CD4-positive, alpha-beta T cell treated with Interleukin-4 for 4 hours (primary cell): ENCODE data around the gene CNNM4.
A peak's percentile ranks its signal among the peaks of the same experiment; 100 is the strongest.

ENCODE experiments used
- DNase-seq: peaks from one replicate; pipeline ENCODE4 v3.0.0-alpha.2; 2020

Gene CNNM4

DNA sequence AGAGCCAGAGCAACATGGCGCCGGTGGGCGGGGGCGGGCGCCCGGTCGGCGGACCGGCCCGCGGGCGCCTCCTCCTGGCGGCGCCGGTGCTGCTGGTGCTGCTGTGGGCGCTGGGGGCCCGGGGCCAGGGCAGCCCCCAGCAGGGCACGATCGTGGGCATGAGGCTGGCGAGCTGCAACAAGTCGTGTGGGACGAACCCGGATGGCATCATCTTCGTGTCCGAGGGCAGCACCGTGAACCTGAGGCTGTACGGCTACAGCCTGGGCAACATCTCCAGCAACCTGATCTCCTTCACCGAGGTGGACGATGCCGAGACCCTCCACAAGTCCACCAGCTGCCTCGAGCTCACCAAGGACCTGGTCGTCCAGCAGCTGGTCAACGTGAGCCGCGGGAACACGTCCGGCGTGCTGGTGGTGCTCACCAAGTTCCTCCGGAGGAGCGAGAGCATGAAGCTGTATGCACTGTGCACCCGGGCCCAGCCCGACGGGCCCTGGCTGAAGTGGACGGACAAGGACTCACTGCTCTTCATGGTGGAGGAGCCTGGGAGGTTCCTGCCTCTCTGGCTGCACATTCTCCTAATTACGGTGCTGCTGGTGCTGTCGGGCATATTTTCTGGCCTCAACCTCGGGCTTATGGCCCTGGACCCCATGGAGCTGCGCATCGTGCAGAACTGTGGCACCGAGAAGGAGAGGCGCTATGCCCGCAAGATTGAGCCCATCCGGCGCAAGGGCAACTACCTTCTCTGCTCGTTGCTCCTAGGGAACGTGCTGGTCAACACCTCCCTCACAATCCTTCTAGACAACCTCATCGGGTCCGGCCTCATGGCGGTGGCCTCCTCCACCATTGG is 507 bp downstream of the CNNM4 start:
- no peak for DNase-seq

DNA sequence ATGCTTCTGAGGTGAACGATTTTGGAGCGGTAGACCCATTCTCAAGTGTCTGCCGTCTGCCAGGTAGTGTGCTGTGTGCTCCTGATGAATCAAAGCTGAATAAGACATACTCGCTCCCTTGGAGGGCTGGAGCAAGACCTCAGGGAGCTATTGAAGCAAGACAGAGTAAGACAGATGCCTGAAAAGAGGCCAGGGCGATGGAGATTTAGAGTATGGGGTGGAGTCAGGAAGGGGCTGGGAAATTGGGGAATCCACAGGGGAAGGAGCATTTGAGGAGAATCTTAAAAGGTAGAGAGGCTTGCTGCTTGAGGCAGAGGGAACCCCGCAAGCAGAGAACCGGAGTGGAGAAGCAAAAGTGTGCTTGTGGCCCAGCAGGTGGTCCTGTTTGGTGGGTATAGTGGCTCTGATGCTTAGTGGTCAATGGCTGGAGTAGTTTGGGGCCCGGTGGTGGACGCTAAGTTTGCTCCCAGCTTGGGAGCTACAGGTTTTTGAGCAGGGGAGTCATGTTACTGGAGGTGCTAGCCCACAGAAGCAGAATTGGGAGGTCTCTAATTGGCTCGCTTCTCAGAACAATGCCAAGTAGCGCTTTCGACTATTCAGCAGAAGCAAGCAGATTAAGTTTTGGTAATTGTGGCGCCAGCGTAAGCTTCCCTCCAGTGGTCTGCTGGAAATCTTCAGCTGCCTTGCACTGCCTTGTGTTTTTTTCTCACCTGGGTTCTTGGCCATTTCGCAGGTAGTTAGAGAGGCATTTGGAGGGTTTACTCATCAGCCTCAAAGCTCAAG is 2.0 kb downstream of the CNNM4 start:
- no peak for DNase-seq

DNA sequence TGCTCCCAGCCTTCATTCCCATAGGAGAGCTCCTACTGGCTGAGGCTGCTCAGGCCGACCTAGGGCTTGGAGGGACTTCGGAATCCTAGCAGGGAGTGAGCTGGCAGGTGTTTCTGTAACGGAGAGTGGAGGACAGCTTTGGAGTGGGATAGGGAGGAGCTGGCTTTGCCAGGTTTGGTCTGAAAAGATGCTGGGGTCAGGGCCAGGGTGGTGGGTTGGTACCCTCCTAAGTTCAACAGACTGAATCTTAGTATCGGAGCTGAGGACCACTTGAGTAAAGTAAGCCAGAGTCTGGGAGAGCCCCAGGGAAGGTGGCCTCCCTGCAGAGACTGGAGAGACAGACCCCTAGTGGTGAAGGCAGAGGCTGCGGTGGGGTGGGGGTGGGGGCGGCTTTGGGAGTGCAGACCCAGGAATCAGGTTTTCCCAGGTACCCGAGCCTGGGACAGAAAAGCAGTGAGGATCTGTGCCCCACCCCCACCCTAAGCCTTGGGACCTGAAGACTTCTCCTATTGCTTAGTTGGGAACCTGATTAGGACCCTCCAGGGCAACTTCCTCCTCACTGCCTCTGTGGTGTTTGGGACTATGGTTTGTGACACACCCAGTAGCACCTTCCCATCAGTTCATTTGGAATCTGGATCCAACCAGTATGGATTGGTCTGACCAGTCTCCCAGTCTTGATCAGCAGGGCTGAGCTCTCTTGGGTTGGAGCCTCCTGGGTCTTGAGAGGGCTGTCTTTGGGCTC is 3.0 kb downstream of the CNNM4 start:
- DNase-seq: no peak

DNA sequence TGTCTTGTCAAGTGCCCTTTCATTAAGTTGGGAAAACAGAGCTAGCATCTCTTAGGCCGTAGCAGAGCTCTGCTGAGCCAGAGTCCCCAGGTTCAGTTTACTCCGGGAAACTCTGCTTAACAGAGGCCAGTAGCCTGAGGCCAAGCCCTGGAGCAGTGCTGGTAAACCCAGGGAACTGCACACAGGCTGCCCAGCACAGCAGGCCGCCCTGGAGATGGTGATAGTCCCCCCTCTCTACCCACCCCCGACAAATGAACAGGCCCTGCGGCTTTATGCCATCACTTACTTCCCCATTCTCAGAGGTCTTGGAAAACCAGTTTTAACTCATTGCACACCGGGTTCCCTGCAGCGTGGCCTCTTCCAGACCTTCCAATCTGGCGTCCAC is 3.5 kb downstream of the CNNM4 start:
- DNase-seq: no peak

DNA sequence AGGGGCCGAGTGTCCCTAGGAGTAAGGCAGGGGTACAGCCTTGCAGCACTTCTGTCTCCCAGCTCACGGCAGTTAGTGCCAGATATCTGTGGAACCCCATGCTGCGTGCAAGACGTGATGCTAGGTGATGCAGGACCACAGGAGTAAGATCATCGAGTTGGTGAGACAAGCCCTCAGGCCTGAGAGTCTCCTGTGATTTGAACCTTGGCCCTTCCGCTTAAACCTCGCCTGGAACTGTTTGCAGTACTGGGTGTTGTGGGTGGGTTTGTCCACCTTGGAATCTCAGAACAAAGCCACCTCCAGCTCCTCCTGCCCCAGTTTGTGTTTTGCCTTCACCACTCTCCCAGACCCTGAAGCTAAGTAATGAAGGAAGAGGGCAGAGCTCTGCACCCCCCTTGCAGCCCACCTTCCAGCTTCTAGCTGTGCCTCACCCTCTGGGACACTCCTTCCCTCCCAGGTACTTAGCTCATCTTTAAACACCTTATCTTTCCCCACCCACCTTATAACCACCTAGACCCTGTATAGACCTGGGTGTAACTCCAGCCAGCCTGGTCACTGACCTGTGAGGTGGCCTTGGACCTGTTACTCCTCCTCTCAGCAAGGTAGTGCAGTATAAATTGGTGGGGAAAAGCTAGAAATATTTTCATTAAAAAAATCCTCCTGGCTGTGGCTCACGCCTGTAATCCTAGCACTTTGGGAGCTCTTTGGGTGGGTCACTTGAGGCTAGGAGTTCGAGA is 6.6 kb downstream of the CNNM4 start:
- no peak for DNase-seq

DNA sequence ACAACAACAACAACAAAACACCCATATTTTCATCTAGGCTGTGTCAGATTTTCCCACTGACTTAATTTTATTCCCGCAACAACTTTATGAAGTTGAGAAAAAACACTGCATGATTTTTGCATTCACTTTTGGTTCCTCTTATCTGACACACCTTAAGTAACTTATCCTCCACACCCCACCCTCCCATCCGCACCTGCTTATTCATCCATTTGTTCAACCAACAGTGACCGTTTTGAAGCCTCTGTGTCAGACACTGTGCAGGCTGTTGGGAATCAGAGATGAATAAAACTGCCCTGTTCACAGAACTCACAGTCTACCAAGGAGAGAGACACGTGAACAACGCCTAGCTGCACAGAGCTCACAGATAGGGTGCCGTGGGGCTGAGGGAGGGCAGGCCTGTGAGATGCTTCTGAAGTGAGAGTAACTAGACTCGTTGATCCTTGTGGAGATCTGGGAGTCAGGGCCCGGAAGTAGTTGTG is 7.4 kb downstream of the CNNM4 start:
- DNase-seq: no peak

DNA sequence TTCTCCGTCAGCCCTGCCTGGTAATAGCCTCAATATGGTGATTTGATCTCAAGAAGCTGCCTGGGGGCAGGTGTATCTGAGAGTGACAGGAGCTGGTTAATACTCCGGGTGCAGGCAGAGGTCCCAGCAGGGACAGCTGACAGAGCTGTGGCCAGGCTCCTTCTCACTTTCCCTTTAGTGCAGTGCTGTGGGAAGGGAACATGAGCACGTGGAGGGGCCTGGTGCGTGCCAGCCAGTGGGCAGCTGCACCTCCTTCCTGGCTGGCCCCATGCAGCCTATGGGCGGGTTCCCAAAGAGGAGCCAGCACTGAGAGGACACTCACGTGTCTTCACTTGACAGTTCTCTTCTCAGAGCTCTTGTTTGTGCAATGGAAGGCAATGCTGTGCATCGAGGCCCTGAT is 9.1 kb downstream of the CNNM4 start:
- no peak for DNase-seq

DNA sequence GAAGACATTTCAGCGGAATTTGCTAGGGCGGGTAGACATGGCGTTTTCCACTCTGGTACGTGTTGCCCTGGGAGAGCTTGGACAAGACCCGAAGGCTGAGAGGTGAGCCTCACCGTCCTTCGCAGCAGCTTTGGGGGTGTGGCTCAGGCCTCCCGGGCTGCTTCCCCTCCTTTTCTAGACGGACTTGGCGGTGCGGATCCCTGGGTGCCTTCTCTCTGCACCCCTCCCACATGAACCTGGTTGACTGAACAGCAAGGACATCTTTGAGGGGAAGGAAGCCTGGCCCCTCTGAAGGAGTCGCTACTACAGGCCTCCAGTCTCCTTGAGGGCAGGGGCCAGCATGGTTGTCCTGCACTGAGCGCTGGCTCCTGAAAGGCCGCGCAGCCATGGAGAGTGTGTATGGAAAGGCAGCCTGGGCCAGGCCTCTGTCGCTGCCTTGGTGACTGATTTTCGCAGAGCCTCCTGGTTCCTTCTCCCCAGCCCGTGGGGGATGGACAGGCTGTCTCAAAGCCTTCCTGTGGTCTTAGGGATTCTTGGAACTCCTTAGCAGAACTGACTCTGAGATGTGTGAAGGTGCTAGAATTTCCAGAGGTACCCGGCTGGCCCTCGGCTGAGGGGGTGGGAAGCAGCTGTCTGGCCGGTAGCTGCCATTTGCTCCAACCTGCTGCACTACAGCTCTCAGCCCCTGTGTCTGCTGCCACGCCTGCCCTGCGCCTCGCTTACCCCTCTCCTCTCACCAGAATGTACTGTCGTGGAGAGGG is 9.9 kb downstream of the CNNM4 start:
- DNase-seq: no peak

DNA sequence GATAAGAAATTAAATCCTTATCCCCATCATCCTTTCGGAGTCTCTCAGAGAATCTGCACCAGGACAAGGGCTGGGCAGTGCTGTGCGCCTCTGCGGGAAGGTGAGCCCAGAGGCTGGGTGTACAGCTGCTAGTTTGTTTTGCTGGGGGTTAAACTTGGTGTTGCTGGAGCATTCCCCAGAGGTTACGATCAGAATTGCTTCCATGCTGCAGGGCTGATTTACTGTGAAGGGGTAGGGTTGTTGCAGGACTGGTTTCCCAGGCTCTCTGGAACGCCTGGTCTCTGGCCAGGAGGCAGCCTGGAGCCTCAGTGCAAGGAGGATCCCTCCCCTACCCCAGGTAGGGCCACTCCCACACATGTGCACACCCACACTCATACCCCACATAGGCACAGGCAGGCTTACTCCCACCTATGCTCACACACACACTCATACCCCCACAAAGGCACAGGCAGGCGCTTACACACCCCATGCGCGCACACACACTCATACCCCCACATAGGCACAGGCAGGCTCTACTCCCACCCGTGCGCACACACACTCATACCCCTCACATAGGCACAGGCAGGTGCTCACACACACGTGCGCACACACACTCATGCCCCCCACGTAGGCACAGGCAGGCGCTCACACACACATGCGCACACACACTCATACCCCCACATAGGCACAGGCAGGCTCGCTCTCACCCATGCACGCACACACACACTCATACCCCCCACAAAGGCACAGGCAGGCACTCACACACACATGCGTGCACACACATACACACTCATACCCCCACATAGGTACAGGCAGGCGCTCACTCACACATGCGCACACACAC is 11.3 kb downstream of the CNNM4 start:
- no peak for DNase-seq

DNA sequence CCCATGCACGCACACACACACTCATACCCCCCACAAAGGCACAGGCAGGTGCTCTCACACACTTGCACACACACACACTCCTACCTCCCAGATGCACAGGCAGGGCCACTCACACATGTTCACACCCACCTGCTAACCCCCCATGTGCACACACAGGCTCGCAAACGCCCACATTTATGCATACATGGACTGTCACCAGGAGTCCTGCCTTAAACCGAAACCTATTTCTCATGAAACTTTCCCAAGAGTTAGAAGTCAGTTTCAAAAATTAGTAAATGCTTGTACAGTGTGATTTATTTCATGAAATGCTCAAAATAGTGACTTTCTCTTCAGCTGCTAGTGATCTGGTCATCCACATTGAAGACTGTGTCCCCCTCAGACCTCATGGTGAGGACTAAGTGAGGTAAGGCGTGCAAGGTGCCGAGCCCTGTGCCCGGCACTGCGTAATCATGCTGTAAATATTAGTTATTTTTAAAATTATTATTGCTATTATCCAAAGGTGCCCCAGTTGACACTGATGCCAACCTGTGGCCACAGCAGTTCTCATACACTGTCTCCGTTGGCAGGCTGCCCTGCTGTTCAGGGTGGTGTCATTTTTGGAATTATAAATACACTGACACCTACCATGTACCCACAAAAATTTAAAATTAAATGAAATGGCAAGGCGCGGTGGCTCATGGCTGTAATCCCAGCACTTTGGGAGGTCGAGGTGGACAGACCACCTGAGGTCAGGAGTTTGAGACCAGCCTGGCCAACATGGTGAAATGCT is 12.4 kb downstream of the CNNM4 start:
- no peak for DNase-seq

DNA sequence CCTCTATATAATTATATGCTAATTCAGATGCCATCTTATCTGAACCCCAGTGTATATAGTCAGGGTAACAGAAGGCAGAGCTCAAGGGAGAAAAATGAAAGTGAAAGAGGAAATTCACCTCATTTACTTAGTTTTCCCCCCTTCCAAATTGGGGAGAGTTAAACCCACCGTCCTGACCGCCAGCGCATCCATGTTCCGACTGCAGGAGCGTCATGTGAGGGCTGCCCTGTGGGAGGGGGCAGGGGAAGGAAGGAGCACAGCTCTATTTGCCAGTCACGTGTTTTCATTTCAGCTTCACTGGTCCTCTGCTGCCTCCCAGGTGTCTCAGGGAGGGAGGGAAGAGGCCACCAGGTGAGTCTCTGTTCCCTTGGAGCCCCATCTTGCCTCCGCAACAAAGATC is 13.2 kb downstream of the CNNM4 start:
- DNase-seq: peak; percentile 54

DNA sequence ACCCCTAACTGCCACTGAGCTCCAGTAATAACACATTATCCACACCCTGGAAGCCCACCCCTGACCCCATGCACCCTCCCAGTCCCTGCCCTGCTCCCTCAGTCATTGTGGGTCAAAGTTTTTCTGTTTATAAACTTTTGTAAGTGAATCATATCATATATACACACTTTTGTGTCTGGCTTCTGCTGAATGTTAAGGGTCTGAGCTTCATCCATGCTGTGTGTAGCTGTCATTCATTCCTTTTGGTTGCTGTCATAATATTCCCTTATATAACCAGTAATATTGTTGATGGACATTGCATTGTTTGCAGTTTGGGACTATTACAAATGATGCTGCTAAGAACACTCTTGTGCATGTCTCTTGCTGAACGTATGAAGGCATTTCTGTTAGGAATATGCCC is 14.5 kb downstream of the CNNM4 start:
- DNase-seq: no peak

DNA sequence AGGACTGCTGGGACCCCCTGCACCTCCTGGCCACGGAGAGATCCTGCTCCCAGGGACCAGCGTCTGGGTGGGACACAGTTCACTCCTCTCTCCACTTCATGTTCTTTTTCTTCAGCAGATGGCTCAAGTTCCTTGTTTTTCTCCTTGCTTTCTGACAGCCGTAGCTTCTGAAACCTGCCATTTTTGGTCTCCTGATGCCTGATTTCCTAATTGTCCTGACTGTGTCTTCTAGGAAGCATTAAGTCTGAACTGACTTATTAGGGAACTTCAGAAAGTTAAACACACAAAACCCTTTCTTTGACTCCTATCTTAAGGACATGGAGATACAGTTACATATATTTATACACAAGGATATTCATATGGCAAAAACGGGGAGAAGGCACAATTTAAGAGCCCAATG is 22.7 kb downstream of the CNNM4 start:
- no peak for DNase-seq

DNA sequence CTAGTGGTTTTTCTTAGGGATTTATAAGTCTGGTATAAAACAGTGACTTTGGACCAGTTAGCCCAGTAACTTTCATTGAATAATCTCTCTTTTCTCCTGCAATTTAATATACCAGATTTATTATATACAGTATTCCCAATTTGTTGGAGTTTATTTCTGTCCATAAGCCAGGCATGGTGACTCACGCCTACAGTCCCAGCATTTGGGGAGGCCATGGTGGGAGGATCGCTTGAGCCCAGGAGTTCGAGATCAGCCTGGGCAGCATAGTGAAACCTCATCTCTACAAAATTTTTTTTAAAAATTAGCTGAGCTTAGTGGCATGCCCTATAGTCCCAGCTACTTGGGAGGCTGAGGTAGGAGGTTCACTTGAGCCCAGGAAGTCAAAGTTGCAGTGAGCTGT is 26.7 kb downstream of the CNNM4 start:
- DNase-seq: no peak

DNA sequence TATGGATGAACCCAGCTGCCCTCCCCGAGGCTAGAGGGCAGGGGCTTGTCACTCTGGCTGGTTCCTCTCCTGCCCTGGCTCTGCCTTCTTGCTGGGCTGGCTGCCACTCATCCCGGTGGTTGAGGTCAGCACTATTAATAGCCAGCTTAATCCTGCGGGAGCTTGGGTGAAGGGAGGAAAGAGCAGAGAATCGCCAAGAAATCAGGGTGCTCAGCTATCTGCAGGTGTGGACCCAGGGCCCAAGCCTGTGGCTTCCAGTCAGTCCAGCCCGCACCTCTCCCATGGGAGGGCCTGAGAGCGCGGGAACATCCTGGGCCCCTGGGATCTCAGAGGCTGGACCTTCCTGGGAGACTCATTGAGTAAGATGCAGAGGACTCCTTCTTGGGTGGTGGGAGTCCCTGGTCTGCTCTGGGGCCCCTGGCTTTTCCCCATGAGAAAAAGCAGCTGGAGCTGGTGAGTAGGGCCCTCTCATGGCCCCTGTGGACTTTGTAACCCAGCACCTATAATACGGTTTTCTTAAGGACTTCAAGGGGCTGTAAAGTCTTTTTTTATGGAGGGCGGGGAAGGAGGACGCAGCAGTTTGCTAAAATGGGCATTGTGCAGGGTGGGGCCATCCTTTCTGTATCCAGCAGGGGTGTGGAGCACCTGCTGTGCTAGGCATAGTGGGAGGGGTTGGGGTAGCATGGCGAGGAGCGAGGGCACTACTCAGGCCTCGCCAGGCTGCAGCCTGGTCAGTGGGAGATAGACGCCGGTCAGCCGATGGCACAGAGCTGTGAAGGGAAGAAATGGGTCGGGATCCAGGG is 27.9 kb downstream of the CNNM4 start:
- DNase-seq: no peak

DNA sequence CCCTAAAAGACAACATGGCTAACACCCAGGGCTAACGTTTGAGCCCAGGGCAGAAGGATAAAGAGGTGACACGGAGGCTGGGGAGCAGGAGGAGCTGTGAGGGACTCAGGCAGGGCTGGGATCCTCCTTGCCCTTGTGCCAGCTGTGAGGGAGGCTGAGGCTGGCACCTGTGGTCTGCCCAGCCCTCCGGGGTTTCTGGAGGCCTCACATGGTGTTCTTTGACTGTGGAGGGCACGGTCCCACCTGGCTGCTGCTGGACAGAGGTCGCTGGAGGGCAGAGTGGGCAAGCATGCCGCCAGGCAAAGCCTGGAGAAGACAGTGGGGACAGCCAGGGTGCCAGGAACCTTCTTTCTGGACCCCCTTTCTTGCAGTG is 28.5 kb downstream of the CNNM4 start:
- DNase-seq: no peak

DNA sequence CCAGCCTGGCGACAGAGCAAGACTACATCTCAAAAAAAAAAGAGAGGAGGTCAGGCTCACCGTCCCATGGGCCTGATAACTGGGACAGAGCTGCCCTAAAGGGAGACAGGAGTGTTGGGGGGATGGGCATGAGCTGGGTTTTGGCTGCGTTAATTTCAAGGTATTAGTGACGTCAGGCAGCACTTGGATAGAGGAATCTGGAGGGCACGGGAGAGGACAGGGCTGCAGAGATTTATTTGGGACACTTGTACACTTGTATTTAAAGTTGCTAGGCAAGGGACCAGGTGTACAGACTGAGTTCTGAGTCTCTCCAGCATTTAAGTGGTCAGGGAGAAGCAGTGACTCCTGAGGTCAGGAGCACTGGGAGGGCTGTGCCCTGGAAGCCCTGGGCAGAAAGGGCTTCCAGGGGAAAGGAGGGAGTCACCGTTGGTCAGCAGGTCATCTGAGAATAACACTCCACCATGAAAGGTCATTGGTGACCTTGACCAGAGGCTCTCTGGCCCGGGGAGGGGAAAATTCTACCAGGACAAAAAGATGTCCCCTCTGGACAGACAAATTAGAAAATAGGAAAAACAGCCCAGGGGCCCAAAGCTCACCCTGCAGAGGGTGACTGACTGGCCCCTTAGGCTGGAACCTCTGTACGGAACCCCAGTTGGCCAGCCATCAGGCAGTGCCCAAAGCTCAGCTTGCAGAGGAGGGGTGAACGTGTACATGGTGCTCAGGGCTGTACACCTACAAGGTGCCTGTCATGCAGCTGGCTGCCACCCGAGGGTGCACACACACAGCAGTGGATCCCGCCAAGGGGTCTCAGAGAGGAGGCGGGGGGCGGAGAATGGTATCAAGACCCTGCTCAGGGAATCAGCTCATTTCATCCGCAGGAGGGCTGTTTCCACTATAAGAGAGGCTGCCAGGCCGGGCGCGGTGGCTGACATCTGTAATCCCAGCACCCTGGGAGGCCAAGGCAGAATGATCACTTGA is 32.4 kb downstream of the CNNM4 start:
- DNase-seq: no peak

DNA sequence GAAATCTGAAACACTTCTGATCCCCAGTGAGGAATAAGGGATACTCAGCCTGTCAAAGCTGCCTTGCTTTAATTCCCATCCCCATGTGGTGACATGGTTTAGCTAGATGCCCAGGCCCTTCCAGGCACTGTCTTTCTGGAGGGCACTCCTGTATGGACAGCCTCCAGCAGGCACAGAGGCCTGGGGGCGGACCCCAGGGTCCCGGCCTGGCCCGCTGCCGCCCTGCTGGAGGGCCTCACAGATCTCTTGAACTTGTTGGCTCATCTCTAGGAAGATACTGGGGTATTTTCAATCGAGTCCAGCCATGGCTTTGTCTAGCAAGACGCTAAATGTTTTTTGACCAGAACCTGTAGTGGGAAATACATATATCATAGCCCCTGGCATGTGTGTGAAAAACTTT is 34.4 kb downstream of the CNNM4 start:
- no peak for DNase-seq
